DMS53 (cell line): ENCODE results near the gene HPCAL1.

Source experiments
- DNase-seq: peaks from one replicate; lab custom pipeline; 2025; lab: John Stamatoyannopoulos, UW

Gene HPCAL1

GRCh38 chr2:10370895-10371294 lies 68.2 kb downstream of the HPCAL1 start:
- DNase-seq = no peak

DNA sequence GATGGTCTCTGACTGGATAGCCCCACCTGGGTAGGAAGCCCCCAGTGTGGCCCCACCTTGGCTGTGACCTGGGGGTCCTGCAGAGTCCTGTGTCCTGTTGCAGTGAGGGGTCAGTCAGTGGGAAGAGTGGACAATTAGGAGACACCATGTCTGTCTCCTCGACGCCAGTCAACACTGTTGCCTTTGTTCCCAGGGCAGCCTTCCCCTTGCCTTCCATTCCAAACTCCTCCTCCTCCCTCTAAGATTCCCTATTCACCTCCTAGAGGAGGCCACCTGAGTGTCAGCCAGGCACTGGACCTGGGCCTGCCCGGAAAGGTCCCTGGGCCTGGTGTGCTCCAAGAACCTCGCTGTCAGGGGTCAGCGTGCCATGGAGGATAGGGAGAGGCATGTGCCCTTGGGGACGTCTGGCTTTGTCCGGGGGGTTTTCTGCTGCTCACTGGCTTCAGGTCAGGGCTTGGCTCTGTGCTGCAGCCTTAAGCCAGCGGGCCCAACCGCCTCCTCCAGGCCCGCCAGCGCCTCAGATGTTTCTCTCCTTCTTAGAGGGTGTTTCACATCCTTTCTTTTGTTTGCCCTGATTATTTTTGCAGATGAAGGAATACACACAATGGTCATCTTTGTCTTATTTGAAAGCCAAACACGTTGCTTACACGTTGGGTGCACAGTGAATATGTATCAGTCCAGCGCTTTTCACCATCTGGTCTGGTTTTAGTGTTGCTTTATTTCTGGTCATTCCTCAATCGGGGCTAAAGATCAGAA lies 68.9 kb downstream of the HPCAL1 start:
- DNase-seq = no peak

GRCh38 chr2:10372203-10372861 lies 69.6 kb downstream of the HPCAL1 start:
- DNase-seq = no peak

GRCh38 chr2:10372862-10373240 lies 70.1 kb downstream of the HPCAL1 start:
- DNase-seq = no peak

- DNase-seq = no peak
These were observed 71.2 kb downstream of the HPCAL1 start for GRCh38 chr2:10373931-10374330.

GRCh38 chr2:10374362-10374943 lies 71.7 kb downstream of the HPCAL1 start:
- DNase-seq = no peak

DNA sequence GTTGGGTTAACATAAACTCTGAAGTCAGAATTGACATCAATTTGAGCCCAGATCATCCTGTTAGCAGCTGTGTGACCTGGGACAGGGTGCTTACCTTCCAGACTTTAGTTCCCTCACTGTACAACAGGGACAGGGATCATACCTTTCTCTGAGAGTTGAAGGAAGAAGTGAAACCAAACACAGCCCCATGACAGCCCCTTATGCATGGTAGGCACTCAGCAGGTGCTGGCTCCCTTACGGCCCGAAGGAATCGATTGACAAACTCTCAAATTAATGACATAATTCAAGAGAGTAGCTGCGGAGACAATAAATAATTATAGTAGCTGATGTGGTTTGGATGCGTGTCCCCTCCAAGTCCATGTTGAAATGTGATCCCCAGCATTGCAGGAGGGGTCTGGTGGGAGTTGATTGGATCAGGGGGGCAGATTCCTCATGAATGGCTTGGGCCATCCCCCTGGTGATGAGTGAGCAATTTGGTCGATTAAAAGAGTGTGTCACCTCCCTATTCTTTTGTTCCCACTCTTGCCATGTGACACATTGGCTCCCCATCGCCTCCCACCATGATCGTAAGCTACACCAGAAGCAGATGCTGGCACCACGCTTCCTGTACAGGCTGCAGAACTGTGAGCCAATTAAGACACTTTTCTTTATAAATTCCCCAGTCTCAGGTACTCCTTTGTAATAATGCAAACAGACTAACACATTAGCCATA lies 73.0 kb downstream of the HPCAL1 start:
- DNase-seq = no peak

DNA sequence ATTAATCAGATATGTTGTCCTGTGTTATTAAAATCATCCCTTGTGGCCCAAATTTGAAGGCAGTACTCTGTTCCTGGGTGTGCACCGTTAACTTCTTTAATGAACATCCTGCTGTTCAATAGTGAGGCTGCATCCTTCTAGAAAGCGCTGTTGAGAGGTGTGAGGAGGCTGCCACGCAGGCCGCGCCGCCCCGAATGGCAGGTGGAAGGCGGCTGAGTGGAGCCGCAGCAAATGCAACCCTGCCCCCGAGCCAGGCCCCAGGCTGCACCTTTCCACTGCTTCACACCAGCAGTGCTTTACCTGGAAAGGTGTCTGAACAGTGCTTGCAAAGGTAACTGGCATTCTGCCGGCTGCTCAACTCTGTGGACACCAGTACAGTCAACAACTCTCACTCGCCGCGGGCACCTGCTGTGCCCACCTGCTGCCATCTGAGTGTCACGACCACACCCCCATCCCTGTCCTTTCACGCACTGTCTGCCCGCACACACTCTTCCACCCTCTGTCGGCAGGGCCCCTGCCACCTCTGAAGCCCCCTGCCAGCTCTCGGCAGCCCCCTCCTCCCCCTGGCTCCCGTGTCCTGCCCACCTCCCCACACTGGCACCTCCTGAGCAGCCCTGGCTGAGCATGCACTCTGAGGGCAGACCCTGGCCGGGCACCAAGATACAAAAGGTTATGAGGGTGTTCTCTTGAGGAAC lies 74.5 kb downstream of the HPCAL1 start:
- peak; percentile 68 for DNase-seq

- DNase-seq = peak; percentile 46
These were observed 75.0 kb downstream of the HPCAL1 start for GRCh38 chr2:10377747-10378085.

DNA sequence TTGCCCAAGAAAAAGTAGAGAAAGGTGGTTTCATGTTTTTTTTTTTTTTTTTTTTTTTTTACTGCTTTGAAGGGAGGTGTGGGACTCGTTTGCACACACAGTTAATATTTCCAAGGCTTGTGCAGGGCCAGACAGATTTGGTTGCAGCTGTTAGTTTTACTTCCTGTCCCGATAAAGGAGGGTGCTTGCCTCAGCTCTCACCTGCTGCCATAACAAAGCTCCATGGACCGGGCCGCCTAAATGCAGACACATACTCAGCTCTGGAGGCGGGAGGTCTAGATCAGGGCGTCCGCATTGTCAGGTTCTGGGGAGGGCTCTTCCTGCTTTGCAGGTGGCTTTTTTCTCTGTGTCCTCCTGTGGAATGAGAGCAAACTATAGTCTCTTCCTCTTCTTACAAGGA lies 75.5 kb downstream of the HPCAL1 start:
- DNase-seq = peak; percentile 84

- DNase-seq = no peak
These were observed 77.6 kb downstream of the HPCAL1 start for GRCh38 chr2:10380048-10380926.

DNA sequence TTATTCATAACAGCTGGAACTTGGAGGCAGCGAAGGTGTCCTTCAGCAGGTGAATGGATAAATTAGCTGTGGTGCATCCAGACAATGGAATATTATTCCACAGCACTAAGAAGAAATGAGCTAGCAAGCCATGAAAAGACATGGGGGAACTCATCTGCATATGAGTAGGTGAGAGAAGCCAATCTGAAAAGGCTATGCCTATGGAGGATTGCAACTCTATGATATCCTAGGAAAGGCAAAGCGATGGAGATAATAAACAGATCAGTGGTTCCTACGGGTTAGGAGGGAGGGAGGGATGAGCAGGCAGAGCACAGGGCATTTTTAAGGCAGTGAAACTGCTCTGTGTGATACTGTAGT lies 79.3 kb downstream of the HPCAL1 start:
- no peak for DNase-seq

GRCh38 chr2:10382354-10383061 lies 79.8 kb downstream of the HPCAL1 start:
- peak; percentile 93 for DNase-seq

- DNase-seq = no peak
These were observed 81.4 kb downstream of the HPCAL1 start for GRCh38 chr2:10383960-10384734.

DNA sequence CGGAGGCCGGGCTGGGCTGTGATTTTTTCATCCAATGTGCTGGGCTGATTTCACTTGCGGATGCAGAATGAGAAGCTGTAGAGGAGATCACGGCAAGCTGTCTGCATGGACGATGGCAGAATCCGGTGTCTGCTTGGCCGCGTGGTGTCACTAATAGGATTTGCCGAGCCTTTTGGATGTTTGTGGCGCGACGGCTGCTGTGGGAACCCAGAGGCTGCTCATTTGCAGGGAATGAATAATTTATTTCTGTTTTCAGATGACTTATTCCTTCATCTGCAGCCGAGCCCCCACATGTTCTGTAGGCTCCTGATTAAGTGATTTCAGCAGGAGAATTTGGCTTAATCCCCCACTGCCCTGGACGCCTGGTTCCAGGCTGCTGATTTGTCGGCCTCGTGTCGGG lies 82.8 kb downstream of the HPCAL1 start:
- DNase-seq = no peak

- DNase-seq = peak; percentile 55
These were observed 83.4 kb downstream of the HPCAL1 start for GRCh38 chr2:10385933-10386773.

- peak; percentile 81 for DNase-seq
These were observed 84.3 kb downstream of the HPCAL1 start for GRCh38 chr2:10387033-10387432.

GRCh38 chr2:10388954-10389560 lies 86.4 kb downstream of the HPCAL1 start:
- DNase-seq = no peak

GRCh38 chr2:10389573-10389972 lies 86.9 kb downstream of the HPCAL1 start:
- no peak for DNase-seq
